ENCODE measurements around the gene COA4. TPM values are rescaled to one million over a fixed set of nuclear protein-coding genes. Genes with fewer than 3 reads are reported as not detected.
A peak's percentile ranks its signal among the peaks of the same experiment; 100 is the strongest.

COA4 gene
- total and polyA plus RNA-seq, 2 experiments from 2014 or later: 106 to 147 TPM

DNA sequence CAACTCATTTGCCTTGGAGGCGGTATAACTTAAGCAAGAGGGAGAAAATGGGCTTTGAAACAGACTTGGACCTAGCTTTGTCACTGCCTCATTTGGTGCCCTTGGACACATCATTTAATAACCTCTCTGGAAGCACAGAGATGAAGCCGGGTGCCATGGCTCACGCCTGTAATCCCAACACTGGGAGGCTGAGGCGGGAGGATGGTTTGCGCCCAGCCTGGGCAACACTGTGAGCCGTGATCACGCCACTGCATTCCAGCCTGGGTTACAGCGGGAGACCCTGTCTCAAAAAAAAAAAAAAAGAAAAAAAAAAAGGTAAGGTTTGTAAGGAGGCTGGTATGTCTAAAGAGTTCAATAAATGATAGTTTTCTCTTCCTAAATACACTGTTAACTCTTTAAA is 806 bp downstream of the COA4 start:
- Histone ChIP-seq H3K27me3 (no peaks in the 10 kb centered on the region), H3K9me3 (ENCODE audit: low read depth) (no peaks in the 10 kb centered on the region), H3K36me3 (peaks cover 13% of the 10 kb centered on the region), H3K4me3 (peak overlapping the region; percentile 48), H3K4me1 (ENCODE audit: low read depth) (peaks cover 5% of the 10 kb centered on the region), H3K27ac (peak overlapping the region; percentile 94)
- TF ChIP-seq, protein P1, sequence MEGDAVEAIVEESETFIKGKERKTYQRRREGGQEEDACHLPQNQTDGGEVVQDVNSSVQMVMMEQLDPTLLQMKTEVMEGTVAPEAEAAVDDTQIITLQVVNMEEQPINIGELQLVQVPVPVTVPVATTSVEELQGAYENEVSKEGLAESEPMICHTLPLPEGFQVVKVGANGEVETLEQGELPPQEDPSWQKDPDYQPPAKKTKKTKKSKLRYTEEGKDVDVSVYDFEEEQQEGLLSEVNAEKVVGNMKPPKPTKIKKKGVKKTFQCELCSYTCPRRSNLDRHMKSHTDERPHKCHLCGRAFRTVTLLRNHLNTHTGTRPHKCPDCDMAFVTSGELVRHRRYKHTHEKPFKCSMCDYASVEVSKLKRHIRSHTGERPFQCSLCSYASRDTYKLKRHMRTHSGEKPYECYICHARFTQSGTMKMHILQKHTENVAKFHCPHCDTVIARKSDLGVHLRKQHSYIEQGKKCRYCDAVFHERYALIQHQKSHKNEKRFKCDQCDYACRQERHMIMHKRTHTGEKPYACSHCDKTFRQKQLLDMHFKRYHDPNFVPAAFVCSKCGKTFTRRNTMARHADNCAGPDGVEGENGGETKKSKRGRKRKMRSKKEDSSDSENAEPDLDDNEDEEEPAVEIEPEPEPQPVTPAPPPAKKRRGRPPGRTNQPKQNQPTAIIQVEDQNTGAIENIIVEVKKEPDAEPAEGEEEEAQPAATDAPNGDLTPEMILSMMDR (IDR thresholded peaks at IDR 0.05; ENCODE audit: low read depth, low read length): no peak
- no peak for DNase-seq (ENCODE audit: low read depth in 1 of 2, low spot score in 1 of 2)

DNA sequence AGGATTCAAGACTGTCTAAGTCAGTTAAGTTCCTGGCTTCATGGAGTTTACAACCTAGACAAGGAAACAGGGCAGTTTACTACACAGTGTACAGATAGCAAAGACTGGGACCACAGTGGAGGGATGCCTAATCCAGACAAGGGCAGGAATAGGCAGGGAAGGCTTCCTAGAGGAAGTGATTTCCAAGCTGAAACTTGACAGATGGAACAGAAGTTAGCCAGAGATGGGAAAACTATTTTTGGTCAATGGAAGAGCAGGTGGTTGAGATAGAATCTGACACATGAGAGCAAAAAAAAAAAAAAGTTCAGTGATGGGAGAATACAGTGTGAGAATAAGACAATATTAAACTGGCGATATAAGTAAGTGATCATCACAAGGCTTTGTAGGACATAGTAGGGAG is 1.3 kb downstream of the COA4 start:
- H3K9me3 ChIP-seq (ENCODE audit: low read depth): no peaks in the 10 kb centered on the region
- DNase-seq (ENCODE audit: low read depth in 1 of 2, low spot score in 1 of 2): no peak
- H3K27ac ChIP-seq: peak overlapping the region; percentile 94
- peak overlapping the region; percentile 48 for H3K4me3 ChIP-seq
- H3K4me1 ChIP-seq (ENCODE audit: low read depth): peaks cover 5% of the 10 kb centered on the region
- TF ChIP-seq, protein P1 (IDR thresholded peaks at IDR 0.05; ENCODE audit: low read depth, low read length): no peak
- H3K36me3 ChIP-seq: peaks cover 13% of the 10 kb centered on the region
- H3K27me3 ChIP-seq: no peaks in the 10 kb centered on the region

DNA sequence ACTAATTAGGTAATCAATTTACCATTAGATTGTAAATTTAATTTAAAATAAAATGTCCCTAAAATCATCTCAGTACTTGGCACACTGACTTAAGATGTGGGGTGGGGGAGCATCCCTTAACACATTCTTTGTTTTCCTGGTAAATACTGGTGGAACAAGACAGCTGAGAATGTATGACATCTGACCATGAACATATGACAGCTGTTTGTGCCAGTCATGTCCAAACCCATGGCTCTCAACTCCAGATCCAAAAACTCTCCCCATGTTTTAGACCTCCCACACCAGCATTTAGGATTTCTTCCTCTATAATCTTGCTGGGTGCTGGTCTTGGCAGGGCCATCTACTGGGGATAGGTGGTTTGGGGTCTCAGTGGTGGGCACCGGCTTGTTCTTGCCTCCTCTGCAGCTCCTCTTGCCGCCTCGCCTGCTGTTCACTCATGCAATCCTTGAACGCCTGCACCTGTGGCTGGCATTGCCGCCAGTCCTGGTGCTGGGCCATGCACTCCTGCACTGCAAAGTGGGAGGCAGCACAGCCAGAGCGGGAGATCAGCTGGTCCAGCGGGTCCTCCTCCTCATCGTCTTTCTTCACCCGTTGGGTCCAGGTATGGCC is 3.8 kb downstream of the COA4 start:
- Histone ChIP-seq H3K27ac (no peak overlapping the region), H3K4me3 (no peak overlapping the region), H3K9me3 (ENCODE audit: low read depth) (no peaks in the 10 kb centered on the region), H3K4me1 (ENCODE audit: low read depth) (peaks cover 5% of the 10 kb centered on the region), H3K27me3 (no peaks in the 10 kb centered on the region), H3K36me3 (peaks cover 13% of the 10 kb centered on the region)
- no peak for DNase-seq (ENCODE audit: low read depth in 1 of 2, low spot score in 1 of 2)
- TF ChIP-seq, protein P1 (IDR thresholded peaks at IDR 0.05; ENCODE audit: low read depth, low read length): no peak

DNA sequence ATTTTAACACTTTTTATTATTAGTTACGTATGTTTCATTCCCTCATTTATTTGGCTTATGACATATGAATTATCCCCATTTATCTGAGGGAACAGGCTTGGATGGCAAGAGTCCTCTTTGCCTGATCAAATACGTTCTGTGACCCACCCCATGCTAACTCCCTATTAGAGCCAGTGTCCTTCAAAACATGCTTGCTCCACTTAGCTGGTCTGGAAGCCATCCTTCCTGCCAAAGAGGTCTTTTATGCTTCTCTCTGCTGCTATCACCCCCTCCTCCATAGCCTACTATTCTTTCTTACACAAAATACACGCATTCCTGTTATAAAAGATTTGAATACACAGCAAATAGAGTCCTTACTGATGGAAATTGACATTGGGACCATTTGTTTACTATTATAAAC is 6.4 kb downstream of the COA4 start:
- Histone ChIP-seq H3K4me1 (ENCODE audit: low read depth) (peaks cover 6% of the 10 kb centered on the region), H3K27ac (peak overlapping the region; percentile 8), H3K4me3 (no peak overlapping the region), H3K9me3 (ENCODE audit: low read depth) (no peaks in the 10 kb centered on the region), H3K27me3 (no peaks in the 10 kb centered on the region), H3K36me3 (peaks cover 13% of the 10 kb centered on the region)
- TF ChIP-seq, protein P1 (IDR thresholded peaks at IDR 0.05; ENCODE audit: low read depth, low read length): no peak
- DNase-seq (ENCODE audit: low read depth in 1 of 2, low spot score in 1 of 2): no peak

DNA sequence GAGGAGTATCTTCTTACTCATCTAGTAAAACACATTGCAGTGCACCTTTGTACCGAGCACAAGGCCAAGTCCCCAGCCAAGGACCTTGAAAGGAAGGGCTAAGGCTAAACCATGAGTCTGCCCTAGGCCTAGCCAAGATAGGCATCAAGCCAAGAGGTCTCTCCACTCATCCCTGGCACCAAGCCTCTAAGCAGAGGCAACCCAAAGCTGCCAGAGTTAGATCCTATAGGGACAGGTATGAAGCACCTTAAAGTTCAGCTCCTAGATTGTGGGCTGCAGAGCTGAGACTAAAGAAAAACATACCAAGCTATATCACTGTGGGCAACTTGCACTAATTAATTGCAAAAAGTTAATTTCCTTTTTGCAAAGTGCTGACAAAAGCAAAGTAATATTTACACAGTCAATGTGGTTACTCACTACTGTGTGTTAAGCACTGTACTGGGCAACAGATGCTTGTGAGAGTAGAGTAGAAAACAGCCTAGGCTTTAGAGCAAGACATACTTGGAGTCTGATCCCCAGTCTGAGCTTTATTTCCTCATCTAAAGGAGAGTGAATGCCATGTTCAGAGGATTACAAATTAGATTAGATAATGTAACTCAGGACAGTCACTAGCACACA is 7.2 kb downstream of the COA4 start:
- Histone ChIP-seq H3K36me3 (peaks cover 13% of the 10 kb centered on the region), H3K4me3 (no peak overlapping the region), H3K27me3 (no peaks in the 10 kb centered on the region), H3K27ac (peak overlapping the region; percentile 74), H3K4me1 (ENCODE audit: low read depth) (peaks cover 6% of the 10 kb centered on the region), H3K9me3 (ENCODE audit: low read depth) (no peaks in the 10 kb centered on the region)
- TF ChIP-seq, protein P1 (IDR thresholded peaks at IDR 0.05; ENCODE audit: low read depth, low read length): no peak
- no peak for DNase-seq (ENCODE audit: low read depth in 1 of 2, low spot score in 1 of 2)
